GM21526 (cell line): ENCODE data around the gene SLC30A1.
"Not testable (repeated sequence)": the region's sequence is repeated elsewhere in the genome, so short reads cannot be mapped to it uniquely, and the experiment has no call there.

Experiments used
- ATAC-seq: cut with Tn5 transposase; IDR thresholded peaks from one replicate; pipeline ENCODE4 v1.9.1; 2021; ENCODE audit warnings: moderate library complexity; ENCODE audit not compliant: unreplicated experiment, low FRiP score

SLC30A1 gene

GRCh38 chr1:211578640-211579439, at the start of gene SLC30A1:
SLC30A1 (minus strand) TSS chr1:211579161; CDS start chr1:211578612, 549 bp downstream.
- ATAC-seq: peak; percentile 81

- no peak for ATAC-seq
These were observed 49.5 kb upstream of the SLC30A1 start for GRCh38 chr1:211628417-211628816.

GRCh38 chr1:211627259-211627658, 48.3 kb upstream of the SLC30A1 start:
- ATAC-seq: no peak

- not testable (repeated sequence) for ATAC-seq
These were observed 46.9 kb upstream of the SLC30A1 start for GRCh38 chr1:211625866-211626265.

- no peak for ATAC-seq
These were observed 46.1 kb upstream of the SLC30A1 start for GRCh38 chr1:211625040-211625439.

GRCh38 chr1:211623515-211623914, 44.6 kb upstream of the SLC30A1 start:
- no peak for ATAC-seq

GRCh38 chr1:211621447-211622198, 42.7 kb upstream of the SLC30A1 start:
- no peak for ATAC-seq

GRCh38 chr1:211620097-211620496, 41.1 kb upstream of the SLC30A1 start:
- ATAC-seq: no peak

GRCh38 chr1:211619033-211619996, 40.4 kb upstream of the SLC30A1 start:
- ATAC-seq: no peak

GRCh38 chr1:211616965-211617297, 38.0 kb upstream of the SLC30A1 start:
- ATAC-seq: no peak

- ATAC-seq: no peak
These were observed 37.4 kb upstream of the SLC30A1 start for GRCh38 chr1:211616231-211616964.

GRCh38 chr1:211614615-211615014, 35.7 kb upstream of the SLC30A1 start:
- ATAC-seq: no peak

- no peak for ATAC-seq
These were observed 35.0 kb upstream of the SLC30A1 start for GRCh38 chr1:211613951-211614350.

- ATAC-seq: no peak
These were observed 34.4 kb upstream of the SLC30A1 start for GRCh38 chr1:211613108-211613947.

GRCh38 chr1:211612786-211613107, 33.8 kb upstream of the SLC30A1 start:
- ATAC-seq: no peak

GRCh38 chr1:211611818-211612217, 32.9 kb upstream of the SLC30A1 start:
- ATAC-seq: no peak

GRCh38 chr1:211610779-211611556, 32.0 kb upstream of the SLC30A1 start:
- ATAC-seq: no peak

- no peak for ATAC-seq
These were observed 30.4 kb upstream of the SLC30A1 start for GRCh38 chr1:211609120-211610024.
